Stimulated activated CD4-positive, alpha-beta T cell treated with anti-CD3 and anti-CD28 coated beads, Interleukin-1b, Interleukin-23, amount 100 ng/mL, for 1 hour (primary cell): Measurements from ENCODE around the gene CREB3L4.
"Not testable (repeated sequence)": the region's sequence is repeated elsewhere in the genome, so short reads cannot be mapped to it uniquely, and the experiment has no call there.

ENCODE experiments used
- DNase-seq, 2 donors: peaks; one replicate each; pipeline ENCODE4 v3.0.0-alpha.2; 2020; ENCODE audit warnings: low read depth in 2 of 2

CREB3L4 gene

GRCh38 chr1:153985941-153986761 lies 18.4 kb downstream of the CREB3L4 start, which contains the start of gene RAB13:
TSS of gene RAB13 (minus strand) at chr1:153986339. CDS start at chr1:153986236, 103 bp downstream.
- DNase-seq = no peak

GRCh38 chr1:153987621-153988020 lies 19.9 kb downstream of the CREB3L4 start:
- DNase-seq = no peak

- peak; percentile 61 to 84 for DNase-seq
These were observed 22.9 kb downstream of the CREB3L4 start, which contains the start of gene RPS27 for GRCh38 chr1:153990468-153991150. TSS of gene RPS27 (plus strand) at chr1:153990762. CDS start at chr1:153990797, 35 bp downstream.

- DNase-seq = no peak
These were observed 23.5 kb downstream of the CREB3L4 start for GRCh38 chr1:153991151-153991630.

GRCh38 chr1:153991806-153992205 lies 24.1 kb downstream of the CREB3L4 start:
- no peak for DNase-seq

- no peak for DNase-seq
These were observed 27.5 kb downstream of the CREB3L4 start for GRCh38 chr1:153995202-153995601.

- no peak for DNase-seq
These were observed 27.9 kb downstream of the CREB3L4 start for GRCh38 chr1:153995640-153996039.

GRCh38 chr1:153996882-153997281 lies 29.2 kb downstream of the CREB3L4 start:
- not testable (repeated sequence) for DNase-seq

GRCh38 chr1:154000420-154000819 lies 32.7 kb downstream of the CREB3L4 start:
- DNase-seq = no peak

- DNase-seq = no peak
These were observed 38.4 kb downstream of the CREB3L4 start for GRCh38 chr1:154006136-154006535.

GRCh38 chr1:154012129-154012528 lies 44.4 kb downstream of the CREB3L4 start:
- no peak for DNase-seq

GRCh38 chr1:154012543-154012942 lies 44.8 kb downstream of the CREB3L4 start:
- DNase-seq = not testable (repeated sequence)

GRCh38 chr1:154014154-154014907 lies 46.6 kb downstream of the CREB3L4 start:
- no peak for DNase-seq

- no peak for DNase-seq
These were observed 51.6 kb downstream of the CREB3L4 start for GRCh38 chr1:154019269-154019668.

GRCh38 chr1:154019940-154020339 lies 52.2 kb downstream of the CREB3L4 start:
- no peak for DNase-seq
